ENCODE results near the gene TTYH2. TPM values are rescaled to one million over a fixed set of nuclear protein-coding genes. Genes with fewer than 3 reads are reported as not detected.
A peak's percentile ranks its signal among the peaks of the same experiment; 100 is the strongest.

Gene TTYH2
- total RNA-seq, 2 donors from 2014 or later: 18.2 to 26.0 TPM

DNA sequence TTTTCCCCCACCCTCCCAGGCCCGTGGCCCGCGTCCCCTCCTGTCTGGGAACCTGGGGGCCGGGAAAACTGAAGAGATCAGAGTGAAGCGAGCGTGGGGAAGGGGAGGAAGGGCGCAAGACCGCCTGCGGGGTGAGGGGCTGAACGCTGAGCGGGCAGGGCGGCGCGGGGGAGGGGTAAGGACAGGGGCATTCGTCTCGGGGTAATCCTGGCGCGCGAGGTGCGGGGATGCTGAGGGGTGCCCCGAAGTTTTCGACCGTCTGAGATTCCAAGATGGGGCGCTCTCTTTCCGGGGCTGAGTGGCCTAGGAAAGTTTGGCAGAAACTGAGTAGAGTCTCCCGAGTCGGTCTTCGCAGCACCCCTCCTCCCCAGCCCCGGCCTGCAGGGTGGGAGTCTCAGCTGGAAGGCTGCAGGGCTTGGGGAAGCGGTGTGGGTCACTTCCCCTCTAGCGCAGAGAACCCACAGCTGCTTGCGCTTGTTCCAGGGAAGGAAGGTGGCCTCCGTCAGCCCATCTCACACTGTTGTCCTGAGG lies 555 bp downstream of the TTYH2 start:
- Histone ChIP-seq H3K4me1 (peaks cover 0 to 74% of the 10 kb centered on the region in 2 donors), H3K27ac (peak overlapping the region; percentile 85 to 88), H3K27me3 (no peaks in the 10 kb centered on the region), H3K36me3 (peaks cover 14% of the 10 kb centered on the region), H3K4me3 (peak overlapping the region; percentile 54 to 61), H3K9me3 (no peaks in the 10 kb centered on the region)
- no peak for DNase-seq (ENCODE audit: low spot score)
- TF ChIP-seq, protein P1, sequence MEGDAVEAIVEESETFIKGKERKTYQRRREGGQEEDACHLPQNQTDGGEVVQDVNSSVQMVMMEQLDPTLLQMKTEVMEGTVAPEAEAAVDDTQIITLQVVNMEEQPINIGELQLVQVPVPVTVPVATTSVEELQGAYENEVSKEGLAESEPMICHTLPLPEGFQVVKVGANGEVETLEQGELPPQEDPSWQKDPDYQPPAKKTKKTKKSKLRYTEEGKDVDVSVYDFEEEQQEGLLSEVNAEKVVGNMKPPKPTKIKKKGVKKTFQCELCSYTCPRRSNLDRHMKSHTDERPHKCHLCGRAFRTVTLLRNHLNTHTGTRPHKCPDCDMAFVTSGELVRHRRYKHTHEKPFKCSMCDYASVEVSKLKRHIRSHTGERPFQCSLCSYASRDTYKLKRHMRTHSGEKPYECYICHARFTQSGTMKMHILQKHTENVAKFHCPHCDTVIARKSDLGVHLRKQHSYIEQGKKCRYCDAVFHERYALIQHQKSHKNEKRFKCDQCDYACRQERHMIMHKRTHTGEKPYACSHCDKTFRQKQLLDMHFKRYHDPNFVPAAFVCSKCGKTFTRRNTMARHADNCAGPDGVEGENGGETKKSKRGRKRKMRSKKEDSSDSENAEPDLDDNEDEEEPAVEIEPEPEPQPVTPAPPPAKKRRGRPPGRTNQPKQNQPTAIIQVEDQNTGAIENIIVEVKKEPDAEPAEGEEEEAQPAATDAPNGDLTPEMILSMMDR (IDR thresholded peaks at IDR 0.05): no peak

DNA sequence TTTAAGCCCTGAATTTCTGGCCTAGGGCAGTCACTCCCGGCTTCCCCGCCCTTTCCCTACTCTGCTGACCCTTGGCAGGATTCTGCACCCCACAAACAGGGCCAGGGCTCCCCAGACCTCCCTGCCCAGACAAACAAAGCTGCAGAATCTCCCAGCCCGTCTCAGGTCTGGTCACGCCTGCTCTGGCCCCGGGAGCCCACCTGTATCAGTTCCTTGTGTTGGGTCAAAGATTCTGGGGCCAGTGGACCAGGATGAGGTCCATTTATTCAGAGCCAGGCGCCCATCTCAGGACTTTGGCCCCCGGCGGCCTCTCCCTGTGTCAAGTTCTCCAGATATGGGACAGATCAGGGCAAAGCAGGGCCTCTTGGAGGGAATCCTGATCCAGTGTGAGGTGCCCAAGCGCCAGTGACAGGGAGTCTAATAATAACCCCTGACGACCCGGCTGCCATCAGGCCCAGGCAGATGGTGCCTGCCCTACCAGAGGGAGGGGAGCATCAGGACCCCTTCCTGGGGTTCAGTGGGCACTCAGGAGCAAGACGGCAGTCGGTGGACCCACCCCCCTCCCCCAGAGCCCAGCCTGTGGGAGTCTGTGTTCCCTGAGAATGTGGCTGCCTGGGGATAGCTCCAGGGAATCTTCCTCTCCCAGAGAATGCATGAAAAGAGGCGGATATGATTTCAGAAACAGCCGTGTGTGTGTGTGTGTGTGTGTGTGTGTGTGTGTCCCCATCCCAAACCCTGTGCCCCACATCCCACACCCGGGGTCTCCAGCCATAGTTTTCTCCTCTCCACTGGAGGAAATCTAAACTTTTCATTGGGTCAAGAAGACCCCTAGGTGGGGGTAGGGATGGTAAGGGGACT lies 1.3 kb downstream of the TTYH2 start:
- Histone ChIP-seq H3K4me3 (peak overlapping the region; percentile 54 to 61), H3K4me1 (peaks cover 0 to 74% of the 10 kb centered on the region in 2 donors)
- no peak for DNase-seq (ENCODE audit: low spot score)

DNA sequence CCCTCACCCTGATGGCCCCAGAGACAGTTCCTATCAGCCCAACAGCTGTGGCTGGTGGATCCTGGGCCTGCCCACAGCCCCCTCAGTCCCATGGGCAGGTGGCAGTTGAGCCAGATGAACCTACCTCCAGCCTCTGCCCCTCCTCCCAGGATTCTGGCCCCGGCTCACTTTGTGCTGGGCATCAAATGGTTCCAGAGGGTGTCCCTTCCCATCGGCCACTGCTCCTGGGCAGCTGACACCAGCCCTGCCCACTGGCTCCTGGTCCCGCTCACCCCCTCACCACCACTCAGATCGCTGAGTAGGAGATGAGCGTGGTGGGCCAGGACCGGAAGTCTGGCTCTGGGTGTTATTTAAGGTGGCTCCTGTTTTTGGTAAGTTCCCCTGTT lies 2.0 kb downstream of the TTYH2 start:
- H3K27me3 ChIP-seq: no peaks in the 10 kb centered on the region
- TF ChIP-seq, protein P1 (IDR thresholded peaks at IDR 0.05): no peak
- H3K36me3 ChIP-seq: no peaks in the 10 kb centered on the region
- H3K4me3 ChIP-seq: peak overlapping the region; percentile 54 to 61
- H3K9me3 ChIP-seq: no peaks in the 10 kb centered on the region
- peaks cover 0 to 69% of the 10 kb centered on the region in 2 donors for H3K4me1 ChIP-seq
- H3K27ac ChIP-seq: peak overlapping the region; percentile 85 to 88
- peak; percentile 72 for DNase-seq (ENCODE audit: low spot score)

More for the DNA sequence above, 1.3 kb downstream of the TTYH2 start:
- H3K27me3 ChIP-seq: no peaks in the 10 kb centered on the region
- peaks cover 6% of the 10 kb centered on the region for H3K36me3 ChIP-seq
- no peaks in the 10 kb centered on the region for H3K9me3 ChIP-seq
- peak overlapping the region; percentile 85 to 88 for H3K27ac ChIP-seq
- TF ChIP-seq, protein P1 (IDR thresholded peaks at IDR 0.05): no peak

DNA sequence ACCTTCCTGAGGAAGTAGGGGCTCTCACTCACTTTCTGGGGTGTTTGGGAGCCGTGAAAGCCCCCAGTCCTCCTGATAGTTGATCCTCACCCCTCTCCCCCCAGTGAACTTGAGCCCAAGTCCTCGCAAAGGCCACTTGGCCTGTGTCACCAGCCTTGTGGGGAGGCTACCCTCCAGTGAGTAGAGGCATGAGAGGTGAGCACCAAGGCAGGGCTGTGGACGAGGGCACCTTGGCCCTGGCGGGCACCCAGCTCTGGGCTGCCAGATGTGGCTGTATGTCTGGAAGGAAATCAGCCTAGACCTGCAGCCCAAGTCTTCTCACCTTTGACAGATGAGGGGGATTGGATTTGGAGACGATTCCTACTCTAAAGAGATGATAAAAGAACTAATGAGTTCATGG lies 3.1 kb downstream of the TTYH2 start:
- H3K27ac ChIP-seq: peak overlapping the region in 1 of 2 donors; percentile 85
- H3K4me3 ChIP-seq: no peak overlapping the region
- peaks cover 0 to 57% of the 10 kb centered on the region in 2 donors for H3K4me1 ChIP-seq
- no peaks in the 10 kb centered on the region for H3K36me3 ChIP-seq
- H3K27me3 ChIP-seq: no peaks in the 10 kb centered on the region
- TF ChIP-seq, protein P1 (IDR thresholded peaks at IDR 0.05): no peak
- DNase-seq (ENCODE audit: low spot score): no peak
- H3K9me3 ChIP-seq: no peaks in the 10 kb centered on the region

DNA sequence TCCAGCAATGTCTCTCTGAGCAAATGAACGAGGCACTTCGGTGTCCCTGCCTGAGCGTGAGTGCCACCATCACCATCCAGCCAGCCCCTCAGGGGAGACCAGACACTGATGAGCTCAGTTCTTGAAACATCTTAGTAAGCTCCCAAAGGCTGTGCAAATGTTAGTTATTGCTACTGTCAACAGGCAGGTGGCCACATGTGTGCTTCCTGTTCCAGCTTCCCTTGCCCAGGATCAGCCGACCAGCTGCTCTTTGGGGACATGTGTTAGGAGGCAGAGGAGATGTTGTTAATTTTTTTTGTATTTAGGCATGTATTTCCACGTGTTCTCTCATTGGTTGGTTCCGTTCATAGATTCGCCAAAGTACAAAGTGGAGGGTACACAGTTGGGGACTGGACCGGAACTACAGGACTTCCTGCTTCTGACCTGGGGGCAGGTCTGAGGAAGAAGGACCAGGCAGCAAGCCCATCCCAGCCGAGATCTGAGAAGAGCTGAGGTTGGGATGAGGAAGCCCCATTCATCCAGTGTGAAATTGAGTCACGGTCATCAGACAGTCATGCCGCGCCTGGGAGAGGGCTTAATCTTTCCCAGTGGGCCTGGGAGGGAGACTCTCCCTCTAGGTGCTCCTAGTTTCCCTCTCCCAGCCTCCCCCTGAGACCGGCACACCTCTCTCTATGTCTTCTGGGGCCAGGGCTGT lies 3.8 kb downstream of the TTYH2 start:
- H3K4me1 ChIP-seq: peaks cover 0 to 50% of the 10 kb centered on the region in 2 donors

More for the DNA sequence above, 3.8 kb downstream of the TTYH2 start:
- DNase-seq (ENCODE audit: low spot score): no peak
- no peaks in the 10 kb centered on the region for H3K27me3 ChIP-seq
- TF ChIP-seq, protein P1 (IDR thresholded peaks at IDR 0.05): no peak
- no peaks in the 10 kb centered on the region for H3K9me3 ChIP-seq
- H3K36me3 ChIP-seq: peaks cover 3% of the 10 kb centered on the region
- H3K27ac ChIP-seq: peak overlapping the region in 1 of 2 donors; percentile 85
- H3K4me3 ChIP-seq: no peak overlapping the region

Measured in right atrium auricular region (tissue), 2 donors.